SU-DHL-6 (cell line): ENCODE results near the gene NOS1.

Source experiments
- H2AFZ ChIP-seq: fragments of 200-600 bp; sonication (generic); 2 replicates; pipeline ENCODE4 v1.6.1; 2014; ENCODE audit warnings: low read depth, mild to moderate bottlenecking, moderate library complexity, mixed read lengths, antibody characterized with exemption, low read length; ENCODE audit not compliant: severe bottlenecking
- H3F3A ChIP-seq: fragments of 200-600 bp; shearing (Covaris generic); 2 replicates; pipeline ENCODE4 v1.6.0; 2016; ENCODE audit warnings: antibody characterized with exemption, mild to moderate bottlenecking; ENCODE audit not compliant: insufficient read depth
- H3K27ac ChIP-seq: fragments of 200-600 bp; sonication (generic); 2 replicates; pipeline ENCODE4 v1.5.1; 2016; ENCODE audit warnings: low read depth, mild to moderate bottlenecking, low read length, moderate library complexity, mixed read lengths
- H3K27me3 ChIP-seq: fragments of 200-600 bp; sonication (generic), shearing (Covaris generic); 2 replicates; pipeline ENCODE4 v1.6.0; 2014; ENCODE audit warnings: mild to moderate bottlenecking, low read length
- H3K36me3 ChIP-seq: fragments of 200-600 bp; sonication (generic); 2 replicates; pipeline ENCODE4 v1.6.1; 2014; ENCODE audit warnings: mild to moderate bottlenecking, low read length, mixed read lengths
- H3K4me2 ChIP-seq: fragments of 300-600, 200-600 bp; shearing (Covaris generic), sonication (generic); 2 replicates; pipeline ENCODE4 v1.6.0; 2014; ENCODE audit warnings: low read length, low read depth, mild to moderate bottlenecking; ENCODE audit not compliant: poor library complexity, severe bottlenecking
- H3K4me3 ChIP-seq: fragments of 200-600 bp; sonication (generic); 2 replicates; pipeline ENCODE4 v1.5.1; 2014; ENCODE audit warnings: antibody characterized with exemption, low read length, mild to moderate bottlenecking, mixed read lengths; ENCODE audit not compliant: insufficient read depth, poor library complexity, severe bottlenecking
- H3K79me2 ChIP-seq: fragments of 200-600 bp; sonication (generic); 2 replicates; pipeline ENCODE4 v1.6.1; 2014; ENCODE audit warnings: mild to moderate bottlenecking, low read length, moderate library complexity; ENCODE audit not compliant: insufficient read depth
- H3K9ac ChIP-seq: fragments of 200-600 bp; sonication (generic); 2 replicates; pipeline ENCODE4 v1.7.0; 2014; ENCODE audit warnings: mild to moderate bottlenecking, low read length
- H3K9me2 ChIP-seq: fragments of 200-600 bp; sonication (generic); replicated peaks from 2 replicates; pipeline ENCODE4 v1.6.1; 2014; ENCODE audit warnings: low read length; ENCODE audit not compliant: insufficient read depth
- H3K9me3 ChIP-seq: fragments of 200-600 bp; sonication (generic); 2 replicates; pipeline ENCODE4 v1.6.1; 2014; ENCODE audit warnings: low read length, mixed read lengths; ENCODE audit not compliant: insufficient read depth
- H4K20me1 ChIP-seq: fragments of 200-600 bp; sonication (generic); 2 replicates; pipeline ENCODE4 v1.6.1; 2014; ENCODE audit warnings: low read depth, mild to moderate bottlenecking, antibody characterized with exemption, low read length, moderate library complexity, mixed read lengths
- EZH2phosphoT487 ChIP-seq: fragments of 200-600 bp; sonication (generic), shearing (Covaris generic); conservative IDR thresholded peaks from 2 replicates; pipeline ENCODE4 v1.6.1; 2018; ENCODE audit warnings: mild to moderate bottlenecking, antibody characterized with exemption, low read length, moderate library complexity, mixed read lengths
- TF ChIP-seq, protein P1 (sequence below): fragments of 200-600 bp; sonication (generic); IDR thresholded peaks from one replicate; pipeline ENCODE4 v1.5.1; 2017; ENCODE audit warnings: antibody characterized with exemption, mild to moderate bottlenecking, low read length, moderate library complexity; ENCODE audit not compliant: insufficient read depth, poor library complexity, severe bottlenecking

The NOS1 gene

DNA sequence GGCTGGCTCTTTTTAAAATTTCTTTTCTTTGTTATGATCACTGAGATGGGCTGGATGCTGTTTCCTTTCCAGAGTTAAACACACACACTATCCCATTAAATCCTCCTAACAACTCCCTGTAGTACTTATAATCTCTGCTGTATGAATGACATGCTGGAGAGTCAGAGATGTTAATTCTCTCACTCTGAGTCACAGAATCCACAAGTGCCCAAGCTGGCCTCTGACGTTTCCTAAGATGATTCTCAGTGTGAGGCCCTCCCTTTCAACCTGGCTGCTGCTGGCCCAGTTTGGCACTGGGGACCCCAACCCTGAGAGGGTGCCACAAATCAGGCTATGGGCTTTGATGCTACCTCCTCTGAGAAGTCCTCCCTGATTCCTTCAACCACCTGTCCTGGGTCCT, 5.4 kb downstream of the NOS1 start:
- Histone ChIP-seq H3K79me2 (no peaks in the 10 kb centered on the region), H3F3A (no peaks in the 10 kb centered on the region), H2AFZ (no peak overlapping the region), H3K4me2 (no peak overlapping the region), H3K27me3 (no peaks in the 10 kb centered on the region), H4K20me1 (no peaks in the 10 kb centered on the region), H3K9me3 (no peaks in the 10 kb centered on the region), H3K36me3 (no peaks in the 10 kb centered on the region), H3K4me3 (no peak overlapping the region), H3K9me2 (no peaks in the 10 kb centered on the region), H3K27ac (no peak overlapping the region), H3K9ac (no peak overlapping the region)
- TF ChIP-seq, protein P1, sequence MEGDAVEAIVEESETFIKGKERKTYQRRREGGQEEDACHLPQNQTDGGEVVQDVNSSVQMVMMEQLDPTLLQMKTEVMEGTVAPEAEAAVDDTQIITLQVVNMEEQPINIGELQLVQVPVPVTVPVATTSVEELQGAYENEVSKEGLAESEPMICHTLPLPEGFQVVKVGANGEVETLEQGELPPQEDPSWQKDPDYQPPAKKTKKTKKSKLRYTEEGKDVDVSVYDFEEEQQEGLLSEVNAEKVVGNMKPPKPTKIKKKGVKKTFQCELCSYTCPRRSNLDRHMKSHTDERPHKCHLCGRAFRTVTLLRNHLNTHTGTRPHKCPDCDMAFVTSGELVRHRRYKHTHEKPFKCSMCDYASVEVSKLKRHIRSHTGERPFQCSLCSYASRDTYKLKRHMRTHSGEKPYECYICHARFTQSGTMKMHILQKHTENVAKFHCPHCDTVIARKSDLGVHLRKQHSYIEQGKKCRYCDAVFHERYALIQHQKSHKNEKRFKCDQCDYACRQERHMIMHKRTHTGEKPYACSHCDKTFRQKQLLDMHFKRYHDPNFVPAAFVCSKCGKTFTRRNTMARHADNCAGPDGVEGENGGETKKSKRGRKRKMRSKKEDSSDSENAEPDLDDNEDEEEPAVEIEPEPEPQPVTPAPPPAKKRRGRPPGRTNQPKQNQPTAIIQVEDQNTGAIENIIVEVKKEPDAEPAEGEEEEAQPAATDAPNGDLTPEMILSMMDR, result no peak
- TF ChIP-seq EZH2phosphoT487, result no peak

DNA sequence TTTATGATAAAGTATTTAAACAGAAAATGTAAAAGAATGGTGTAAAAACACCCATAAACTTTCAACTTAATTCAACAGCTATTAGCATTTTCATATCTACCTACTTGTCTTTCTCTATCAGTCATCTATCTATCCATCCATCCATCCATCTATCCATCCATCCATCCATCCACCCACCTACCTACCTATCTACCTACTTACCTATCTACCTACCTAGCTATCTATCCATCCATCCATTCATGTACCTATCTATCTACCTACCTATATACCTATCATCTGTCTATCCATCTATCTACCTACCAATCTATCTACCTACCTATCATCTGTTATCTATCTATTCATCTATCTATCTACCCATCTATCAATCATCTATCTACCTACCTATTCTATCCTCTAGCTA, 8.5 kb downstream of the NOS1 start:
- Histone ChIP-seq H2AFZ (no peak overlapping the region), H3K36me3 (no peaks in the 10 kb centered on the region), H3K4me3 (no peak overlapping the region), H3K79me2 (no peaks in the 10 kb centered on the region), H3K9me2 (no peaks in the 10 kb centered on the region), H3K27me3 (no peaks in the 10 kb centered on the region), H3F3A (no peaks in the 10 kb centered on the region), H3K9me3 (no peaks in the 10 kb centered on the region), H3K4me2 (no peak overlapping the region), H3K27ac (no peak overlapping the region), H4K20me1 (no peaks in the 10 kb centered on the region), H3K9ac (no peak overlapping the region)
- TF ChIP-seq EZH2phosphoT487, result no peak
- TF ChIP-seq, protein P1, result no peak

DNA sequence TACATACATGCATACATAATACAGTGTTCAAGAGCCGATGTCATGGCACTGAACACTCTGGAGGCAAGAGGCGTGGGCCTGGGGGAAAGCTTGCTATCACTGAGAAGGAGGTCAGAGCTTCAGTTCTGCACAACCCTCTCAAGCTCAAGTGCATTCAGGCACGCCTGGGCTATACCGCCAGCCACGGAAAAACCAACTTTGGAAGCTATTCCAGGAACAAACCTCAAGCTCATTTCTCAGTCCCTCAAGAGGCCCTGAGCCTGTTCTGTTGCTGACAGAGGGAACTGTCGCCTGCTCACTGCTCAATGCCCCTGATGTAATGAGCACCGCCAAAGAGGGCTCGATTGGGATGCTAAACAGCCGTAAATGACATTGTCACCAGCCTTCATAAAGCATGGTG, 9.2 kb downstream of the NOS1 start:
- TF ChIP-seq, protein P1, result no peak
- no peak for TF ChIP-seq EZH2phosphoT487
- H3K27me3 ChIP-seq, result no peaks in the 10 kb centered on the region
- no peak overlapping the region for H3K4me3 ChIP-seq
- H3K4me2 ChIP-seq, result no peak overlapping the region
- no peak overlapping the region for H3K9ac ChIP-seq
- H3F3A ChIP-seq, result no peaks in the 10 kb centered on the region
- no peaks in the 10 kb centered on the region for H3K9me3 ChIP-seq
- H3K36me3 ChIP-seq, result no peaks in the 10 kb centered on the region
- H3K27ac ChIP-seq, result no peak overlapping the region
- no peak overlapping the region for H2AFZ ChIP-seq
- no peaks in the 10 kb centered on the region for H3K9me2 ChIP-seq
- no peaks in the 10 kb centered on the region for H4K20me1 ChIP-seq
- H3K79me2 ChIP-seq, result no peaks in the 10 kb centered on the region

DNA sequence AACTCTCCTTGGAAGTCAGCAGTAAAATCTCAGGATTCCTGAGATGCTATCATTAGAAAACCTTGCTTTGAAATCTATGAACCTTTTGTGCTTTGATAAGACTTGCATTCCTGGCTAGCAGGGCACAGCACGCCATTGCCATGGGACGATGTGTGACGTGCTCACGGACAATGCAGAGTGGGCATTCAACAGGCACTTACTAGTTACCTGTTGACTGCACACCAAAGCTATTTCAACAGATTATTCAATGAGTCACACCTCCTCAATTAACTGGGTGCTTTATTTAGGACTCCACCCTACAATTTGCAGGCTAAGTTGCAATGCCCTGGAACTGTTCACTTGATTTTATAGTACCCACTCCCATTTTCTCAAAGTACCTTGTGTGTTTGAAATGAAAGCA, 11.3 kb downstream of the NOS1 start:
- Histone ChIP-seq H2AFZ (no peak overlapping the region), H3K36me3 (no peaks in the 10 kb centered on the region), H3K9me2 (no peaks in the 10 kb centered on the region), H4K20me1 (no peaks in the 10 kb centered on the region), H3K79me2 (no peaks in the 10 kb centered on the region), H3K9me3 (no peaks in the 10 kb centered on the region), H3K27ac (no peak overlapping the region), H3F3A (no peaks in the 10 kb centered on the region), H3K4me3 (no peak overlapping the region), H3K9ac (no peak overlapping the region), H3K4me2 (no peak overlapping the region), H3K27me3 (no peaks in the 10 kb centered on the region)
- TF ChIP-seq, protein P1, result no peak
- TF ChIP-seq EZH2phosphoT487, result no peak
